Smooth muscle cell (in vitro differentiated cells): Measurements from ENCODE around the gene CAMK1D. TPM values are rescaled to one million over a fixed set of nuclear protein-coding genes. Genes with fewer than 3 reads are reported as not detected.

ENCODE experiments used
- DNase-seq: peaks from one replicate; lab custom pipeline; 2025; ENCODE audit not compliant: unreplicated experiment; lab: John Stamatoyannopoulos, UW
- H2AFZ ChIP-seq: fragments of 200-600 bp; sonication (generic); 2 replicates; pipeline ENCODE4 v1.6.0; 2016; ENCODE audit warnings: antibody characterized with exemption, low read depth, mild to moderate bottlenecking
- H3F3A ChIP-seq: fragments of 200-600 bp; sonication (generic); 2 replicates; pipeline ENCODE4 v1.6.0; 2017; ENCODE audit warnings: antibody characterized with exemption, low read depth
- H3K27ac ChIP-seq: fragments of 200-600 bp; sonication (generic); 2 replicates; pipeline ENCODE4 v1.5.1; 2016; ENCODE audit warnings: low read depth, mild to moderate bottlenecking
- H3K27me3 ChIP-seq: fragments of 200-600 bp; sonication (generic); 2 replicates; pipeline ENCODE4 v1.6.1; 2016; ENCODE audit warnings: low read depth, mild to moderate bottlenecking
- H3K36me3 ChIP-seq: fragments of 200-600 bp; sonication (generic); 2 replicates; pipeline ENCODE4 v1.5.1; 2016; ENCODE audit warnings: low read depth
- H3K4me1 ChIP-seq: fragments of 200-600 bp; sonication (generic); 2 replicates; pipeline ENCODE4 v1.5.1; 2016; ENCODE audit warnings: low read depth
- H3K4me2 ChIP-seq: fragments of 200-600 bp; sonication (generic); 2 replicates; pipeline ENCODE4 v1.6.0; 2016; ENCODE audit warnings: mild to moderate bottlenecking
- H3K4me3 ChIP-seq: fragments of 200-600 bp; sonication (generic); 2 replicates; pipeline ENCODE4 v1.5.1; 2016; ENCODE audit warnings: mild to moderate bottlenecking
- H3K79me2 ChIP-seq: fragments of 200-600 bp; sonication (generic); 2 replicates; pipeline ENCODE4 v1.6.0; 2016; ENCODE audit warnings: low read depth, mild to moderate bottlenecking
- H3K9ac ChIP-seq: fragments of 200-600 bp; sonication (generic); 2 replicates; pipeline ENCODE4 v1.6.0; 2016; ENCODE audit warnings: low read depth
- H3K9me3 ChIP-seq: fragments of 200-600 bp; sonication (generic); replicated peaks from 2 replicates; pipeline ENCODE4 v1.5.1; 2016; ENCODE audit warnings: low read depth
- H4K20me1 ChIP-seq: fragments of 200-600 bp; sonication (generic); 2 replicates; pipeline ENCODE4 v1.6.0; 2016; ENCODE audit warnings: low read depth
- WGBS: methylation state at CpG from one replicate; pipeline ENCODE4 v1.1.7; 2016; ENCODE audit warnings: low lambda C conversion rate; 5-methylcytosine and 5-hydroxymethylcytosine counted together
- polyA plus RNA-seq: library from polyadenylated mRNA; unstranded; fragments of >200 nt; fragmentation: Nextera tagmentation; extraction: Ambion mirVana; gene quantifications from 2 replicates; pipeline ENCODE4 v1.2.1, GENCODE V29; 2016
- total RNA-seq: library from RNA; depleted of rRNA; stranded (reverse); fragments of >200 nt; gene quantifications from 2 replicates; pipeline ENCODE4 v1.2.3, GENCODE V29; 2014
- TF ChIP-seq, protein P1 (sequence below): fragments of 200-600 bp; sonication (generic); IDR thresholded peaks from 2 replicates; pipeline ENCODE4 v1.5.1; 2017; ENCODE audit warnings: borderline replicate concordance, mild to moderate bottlenecking, antibody characterized with exemption; ENCODE audit not compliant: insufficient read depth, poor library complexity, severe bottlenecking

The CAMK1D gene
- total and polyA plus RNA-seq, 2 experiments from 2014 or later: 1.6 to 2.3 TPM

DNA sequence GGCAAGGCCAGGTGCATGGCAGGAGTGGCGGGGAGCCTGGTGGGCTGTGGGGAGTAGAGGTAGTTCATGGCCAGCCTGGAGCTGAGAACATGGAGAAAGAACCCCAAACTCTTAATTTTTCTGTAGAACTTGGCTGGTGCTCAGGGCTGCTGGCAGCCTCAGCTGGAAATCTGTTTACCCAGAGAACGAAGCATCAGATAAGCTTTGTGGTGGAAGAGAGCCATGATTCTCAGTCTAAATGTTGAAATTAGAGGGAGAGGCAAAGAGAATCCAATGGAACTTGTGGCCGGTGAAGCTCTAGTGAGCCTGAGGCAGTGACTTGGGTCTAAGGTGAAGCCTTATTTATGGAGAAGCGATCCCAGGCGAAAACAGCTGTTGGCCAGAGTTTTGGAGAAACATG, 525.8 kb downstream of the CAMK1D start:
- no peak for DNase-seq
- 79% methylated on average over 5 of the region's 5 CpGs for WGBS

DNA sequence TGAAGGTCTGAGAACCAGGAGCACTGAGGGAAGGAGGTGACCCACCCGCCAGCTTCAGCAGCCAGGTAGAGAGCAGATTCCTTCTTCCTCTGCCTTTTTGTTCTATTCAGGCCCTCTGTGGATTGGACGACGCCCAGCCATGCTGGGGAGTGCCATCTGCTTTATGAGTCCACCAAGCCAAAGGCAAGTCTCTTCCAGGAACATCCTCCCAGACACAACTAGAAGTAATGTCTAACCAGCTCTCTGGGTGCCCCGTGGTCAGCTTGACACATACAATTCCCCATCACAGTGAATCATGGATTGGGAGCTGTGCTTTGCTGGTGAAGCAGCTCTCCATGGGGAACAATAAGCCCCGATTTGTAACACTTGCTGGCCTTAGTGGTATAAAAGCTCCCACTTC, 526.9 kb downstream of the CAMK1D start:
- Histone ChIP-seq H3K4me1 (no peaks in the 10 kb centered on the region), H3K4me3 (no peak overlapping the region), H3F3A (no peaks in the 10 kb centered on the region), H3K9me3 (no peaks in the 10 kb centered on the region), H4K20me1 (no peaks in the 10 kb centered on the region), H3K27ac (no peak overlapping the region), H3K36me3 (no peaks in the 10 kb centered on the region), H2AFZ (no peak overlapping the region), H3K9ac (no peak overlapping the region), H3K79me2 (no peaks in the 10 kb centered on the region), H3K27me3 (no peaks in the 10 kb centered on the region), H3K4me2 (no peak overlapping the region)
- 86% methylated on average over 5 of the region's 5 CpGs for WGBS
- DNase-seq: no peak
- TF ChIP-seq, protein P1, sequence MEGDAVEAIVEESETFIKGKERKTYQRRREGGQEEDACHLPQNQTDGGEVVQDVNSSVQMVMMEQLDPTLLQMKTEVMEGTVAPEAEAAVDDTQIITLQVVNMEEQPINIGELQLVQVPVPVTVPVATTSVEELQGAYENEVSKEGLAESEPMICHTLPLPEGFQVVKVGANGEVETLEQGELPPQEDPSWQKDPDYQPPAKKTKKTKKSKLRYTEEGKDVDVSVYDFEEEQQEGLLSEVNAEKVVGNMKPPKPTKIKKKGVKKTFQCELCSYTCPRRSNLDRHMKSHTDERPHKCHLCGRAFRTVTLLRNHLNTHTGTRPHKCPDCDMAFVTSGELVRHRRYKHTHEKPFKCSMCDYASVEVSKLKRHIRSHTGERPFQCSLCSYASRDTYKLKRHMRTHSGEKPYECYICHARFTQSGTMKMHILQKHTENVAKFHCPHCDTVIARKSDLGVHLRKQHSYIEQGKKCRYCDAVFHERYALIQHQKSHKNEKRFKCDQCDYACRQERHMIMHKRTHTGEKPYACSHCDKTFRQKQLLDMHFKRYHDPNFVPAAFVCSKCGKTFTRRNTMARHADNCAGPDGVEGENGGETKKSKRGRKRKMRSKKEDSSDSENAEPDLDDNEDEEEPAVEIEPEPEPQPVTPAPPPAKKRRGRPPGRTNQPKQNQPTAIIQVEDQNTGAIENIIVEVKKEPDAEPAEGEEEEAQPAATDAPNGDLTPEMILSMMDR: no peak

More for the DNA sequence above, 525.8 kb downstream of the CAMK1D start:
- Histone ChIP-seq H3K36me3 (no peaks in the 10 kb centered on the region), H3K4me2 (no peak overlapping the region), H3F3A (no peaks in the 10 kb centered on the region), H3K79me2 (no peaks in the 10 kb centered on the region), H3K9me3 (no peaks in the 10 kb centered on the region), H2AFZ (no peak overlapping the region), H3K4me1 (no peaks in the 10 kb centered on the region), H3K27ac (no peak overlapping the region), H3K9ac (no peak overlapping the region), H3K4me3 (no peak overlapping the region), H4K20me1 (no peaks in the 10 kb centered on the region), H3K27me3 (no peaks in the 10 kb centered on the region)
- TF ChIP-seq, protein P1: no peak

DNA sequence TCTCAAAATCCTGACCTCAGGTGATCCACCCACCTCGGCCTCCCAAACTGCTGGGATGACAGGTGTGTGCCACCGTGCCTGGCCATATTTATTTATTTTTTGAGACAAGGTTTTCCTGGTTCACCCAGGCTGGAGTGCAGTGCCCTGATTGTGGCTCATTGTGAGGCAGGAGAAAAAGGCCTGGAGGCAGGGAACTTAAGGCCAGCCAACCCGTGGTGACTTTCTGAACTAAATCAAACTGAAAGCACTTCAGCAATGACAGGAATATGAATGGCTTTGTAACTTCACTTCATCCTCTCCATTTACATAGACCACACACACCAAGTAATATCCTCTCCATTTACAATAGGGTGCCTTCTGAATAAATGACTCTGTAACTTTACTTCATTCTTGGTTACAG, 527.8 kb downstream of the CAMK1D start:
- Histone ChIP-seq H3K27ac (no peak overlapping the region), H3F3A (no peaks in the 10 kb centered on the region), H3K9ac (no peak overlapping the region), H3K79me2 (no peaks in the 10 kb centered on the region), H3K9me3 (no peaks in the 10 kb centered on the region), H4K20me1 (no peaks in the 10 kb centered on the region), H2AFZ (no peak overlapping the region), H3K4me2 (no peak overlapping the region), H3K4me3 (no peak overlapping the region), H3K4me1 (no peaks in the 10 kb centered on the region), H3K36me3 (no peaks in the 10 kb centered on the region), H3K27me3 (no peaks in the 10 kb centered on the region)
- TF ChIP-seq, protein P1: no peak
- no peak for DNase-seq
- 87% methylated on average over 3 of the region's 3 CpGs for WGBS

DNA sequence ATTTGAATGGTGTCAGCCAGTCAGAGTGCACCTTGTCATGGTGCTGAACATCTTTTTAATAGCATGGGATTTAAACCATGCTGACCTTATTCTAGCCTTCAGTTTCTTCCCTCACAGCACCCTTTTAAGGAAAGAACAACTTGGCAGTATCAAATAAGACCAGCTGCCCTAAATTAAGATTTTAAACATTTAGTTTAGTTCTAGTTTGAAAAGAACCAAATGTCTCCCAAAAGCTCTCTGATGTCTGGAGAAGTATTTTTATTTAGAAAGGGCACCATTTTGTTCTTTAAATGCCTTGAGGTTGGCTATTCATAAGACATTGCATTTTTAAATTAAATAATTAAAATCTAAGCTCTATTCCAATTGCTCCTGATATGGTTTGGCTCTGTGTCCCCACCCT, 531.1 kb downstream of the CAMK1D start:
- no peak overlapping the region for H3K27ac ChIP-seq
- H3K9me3 ChIP-seq: no peaks in the 10 kb centered on the region
- no peaks in the 10 kb centered on the region for H3K4me1 ChIP-seq
- H4K20me1 ChIP-seq: no peaks in the 10 kb centered on the region
- no peak overlapping the region for H3K4me2 ChIP-seq
- no peaks in the 10 kb centered on the region for H3K79me2 ChIP-seq
- H2AFZ ChIP-seq: no peak overlapping the region
- H3K4me3 ChIP-seq: no peak overlapping the region
- H3K27me3 ChIP-seq: no peaks in the 10 kb centered on the region
- TF ChIP-seq, protein P1: no peak
- H3K9ac ChIP-seq: no peak overlapping the region
- no peaks in the 10 kb centered on the region for H3F3A ChIP-seq
- DNase-seq: no peak
- H3K36me3 ChIP-seq: no peaks in the 10 kb centered on the region
